ENCODE data around the gene RCAN2. TPM values are rescaled to one million over a fixed set of nuclear protein-coding genes. Genes with fewer than 3 reads are reported as not detected.

The RCAN2 gene
- total RNA-seq, 1 experiment from 2014 or later: 0.05 TPM

- CTCF ChIA-PET: no interaction called here
- Histone ChIP-seq H3K4me1 (ENCODE audit: control insufficient read depth, insufficient read depth, low read length) (no peaks in the 10 kb centered on the region), H3K27ac (ENCODE audit: low read length) (no peak overlapping the region), H3K36me3 (ENCODE audit: control insufficient read depth, insufficient read depth, low read length) (no peaks in the 10 kb centered on the region), H3K4me3 (ENCODE audit: low read depth in 2 of 2, low read length in 2 of 2) (no peak overlapping the region), H3K27me3 (ENCODE audit: control insufficient read depth, insufficient read depth, low read length) (no peaks in the 10 kb centered on the region), H3K9me3 (ENCODE audit: control insufficient read depth, insufficient read depth, low read depth, low read length) (no peaks in the 10 kb centered on the region)
- intact Hi-C loops (cut with micrococcal nuclease; ENCODE audit: unreplicated experiment): no loop called here
- ATAC-seq: no peak
- in situ Hi-C loops (cut with HindIII; ENCODE audit: low pct_unique_long_range_greater_than_20kb, low sequenced_read_pairs): no loop called here
- TF ChIP-seq TCF7L2 (IDR thresholded peaks at IDR 0.05; ENCODE audit: low read depth, low read length) (no peak), CTCF (IDR thresholded peaks at IDR 0.05) (no peak), POLR2AphosphoS5 (IDR thresholded peaks at IDR 0.05; ENCODE audit: low read depth, low read length) (no peak), SIN3A (IDR thresholded peaks at IDR 0.05; ENCODE audit: borderline replicate concordance, insufficient read depth, low read depth, low read length) (no peak), REST (IDR thresholded peaks at IDR 0.05; ENCODE audit: insufficient read depth in 1 of 2, low read depth in 2 of 2, low read length in 1 of 2) (no peak)
- no TSS peak for BruUV-seq (replicated peaks)
- POLR2A ChIA-PET: no interaction called here
- no peak for DNase-seq (ENCODE audit: low read depth, low spot score)
Measured at GRCh38 chr6:46453741-46454316, 37.4 kb downstream of the RCAN2 start.

GRCh38 chr6:46453216-46453615, 38.0 kb downstream of the RCAN2 start:
- Histone ChIP-seq H3K4me1 (ENCODE audit: control insufficient read depth, insufficient read depth, low read length) (no peaks in the 10 kb centered on the region), H3K9me3 (ENCODE audit: control insufficient read depth, insufficient read depth, low read depth, low read length) (no peaks in the 10 kb centered on the region), H3K36me3 (ENCODE audit: control insufficient read depth, insufficient read depth, low read length) (no peaks in the 10 kb centered on the region), H3K27me3 (ENCODE audit: control insufficient read depth, insufficient read depth, low read length) (no peaks in the 10 kb centered on the region), H3K4me3 (ENCODE audit: low read depth in 2 of 2, low read length in 2 of 2) (no peak overlapping the region), H3K27ac (ENCODE audit: low read length) (no peak overlapping the region)
- no TSS peak for BruUV-seq (replicated peaks)
- ChIA-PET CTCF (no interaction called here), POLR2A (no interaction called here)
- intact Hi-C loops (cut with micrococcal nuclease; ENCODE audit: unreplicated experiment): no loop called here
- in situ Hi-C loops (cut with HindIII; ENCODE audit: low pct_unique_long_range_greater_than_20kb, low sequenced_read_pairs): no loop called here
- TF ChIP-seq CTCF (IDR thresholded peaks at IDR 0.05) (no peak), REST (IDR thresholded peaks at IDR 0.05; ENCODE audit: insufficient read depth in 1 of 2, low read depth in 2 of 2, low read length in 1 of 2) (no peak), SIN3A (IDR thresholded peaks at IDR 0.05; ENCODE audit: borderline replicate concordance, insufficient read depth, low read depth, low read length) (no peak), TCF7L2 (IDR thresholded peaks at IDR 0.05; ENCODE audit: low read depth, low read length) (no peak), POLR2AphosphoS5 (IDR thresholded peaks at IDR 0.05; ENCODE audit: low read depth, low read length) (no peak)
- no peak for DNase-seq (ENCODE audit: low read depth, low spot score)
- no peak for ATAC-seq
